ENCODE data around the gene NUDT22.

- TF ChIP-seq, protein P1, sequence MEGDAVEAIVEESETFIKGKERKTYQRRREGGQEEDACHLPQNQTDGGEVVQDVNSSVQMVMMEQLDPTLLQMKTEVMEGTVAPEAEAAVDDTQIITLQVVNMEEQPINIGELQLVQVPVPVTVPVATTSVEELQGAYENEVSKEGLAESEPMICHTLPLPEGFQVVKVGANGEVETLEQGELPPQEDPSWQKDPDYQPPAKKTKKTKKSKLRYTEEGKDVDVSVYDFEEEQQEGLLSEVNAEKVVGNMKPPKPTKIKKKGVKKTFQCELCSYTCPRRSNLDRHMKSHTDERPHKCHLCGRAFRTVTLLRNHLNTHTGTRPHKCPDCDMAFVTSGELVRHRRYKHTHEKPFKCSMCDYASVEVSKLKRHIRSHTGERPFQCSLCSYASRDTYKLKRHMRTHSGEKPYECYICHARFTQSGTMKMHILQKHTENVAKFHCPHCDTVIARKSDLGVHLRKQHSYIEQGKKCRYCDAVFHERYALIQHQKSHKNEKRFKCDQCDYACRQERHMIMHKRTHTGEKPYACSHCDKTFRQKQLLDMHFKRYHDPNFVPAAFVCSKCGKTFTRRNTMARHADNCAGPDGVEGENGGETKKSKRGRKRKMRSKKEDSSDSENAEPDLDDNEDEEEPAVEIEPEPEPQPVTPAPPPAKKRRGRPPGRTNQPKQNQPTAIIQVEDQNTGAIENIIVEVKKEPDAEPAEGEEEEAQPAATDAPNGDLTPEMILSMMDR (IDR thresholded peaks at IDR 0.05), result no peak
- TF ChIP-seq POLR2A (IDR thresholded peaks at IDR 0.05), result no peak
- TF ChIP-seq POLR2AphosphoS5 (IDR thresholded peaks at IDR 0.05), result no peak
These were observed 37.9 kb downstream of the NUDT22 start for GRCh38 chr11:64263947-64264317.
